ENCODE data around the gene MAGI2.
A peak's percentile ranks its signal among the peaks of the same experiment; 100 is the strongest.

GRCh38 chr7:78019447-78020135, 1433.9 kb downstream of the MAGI2 start:
- TF ChIP-seq CTCF (IDR thresholded peaks at IDR 0.05), result no peak
- TF ChIP-seq POLR2A (IDR thresholded peaks at IDR 0.05), result peak; percentile 76
- peak; percentile 73 to 75 (median 73) for TF ChIP-seq POLR2AphosphoS5 (IDR thresholded peaks at IDR 0.05)

Measured in breast epithelium (tissue), 3 donors.